C4-2B (cell line): ENCODE results near the gene NPB.

ENCODE experiments used
- ZFX ChIP-seq: fragments of 450-650 bp; IDR thresholded peaks from 2 replicates; pipeline ENCODE4 v1.6.1; 2017
- TF ChIP-seq, protein P1 (sequence below): fragments of 450-650 bp; conservative IDR thresholded peaks from 2 replicates; pipeline ENCODE4 v1.5.1; 2017; ENCODE audit warnings: mild to moderate bottlenecking

- TF ChIP-seq, protein P1, sequence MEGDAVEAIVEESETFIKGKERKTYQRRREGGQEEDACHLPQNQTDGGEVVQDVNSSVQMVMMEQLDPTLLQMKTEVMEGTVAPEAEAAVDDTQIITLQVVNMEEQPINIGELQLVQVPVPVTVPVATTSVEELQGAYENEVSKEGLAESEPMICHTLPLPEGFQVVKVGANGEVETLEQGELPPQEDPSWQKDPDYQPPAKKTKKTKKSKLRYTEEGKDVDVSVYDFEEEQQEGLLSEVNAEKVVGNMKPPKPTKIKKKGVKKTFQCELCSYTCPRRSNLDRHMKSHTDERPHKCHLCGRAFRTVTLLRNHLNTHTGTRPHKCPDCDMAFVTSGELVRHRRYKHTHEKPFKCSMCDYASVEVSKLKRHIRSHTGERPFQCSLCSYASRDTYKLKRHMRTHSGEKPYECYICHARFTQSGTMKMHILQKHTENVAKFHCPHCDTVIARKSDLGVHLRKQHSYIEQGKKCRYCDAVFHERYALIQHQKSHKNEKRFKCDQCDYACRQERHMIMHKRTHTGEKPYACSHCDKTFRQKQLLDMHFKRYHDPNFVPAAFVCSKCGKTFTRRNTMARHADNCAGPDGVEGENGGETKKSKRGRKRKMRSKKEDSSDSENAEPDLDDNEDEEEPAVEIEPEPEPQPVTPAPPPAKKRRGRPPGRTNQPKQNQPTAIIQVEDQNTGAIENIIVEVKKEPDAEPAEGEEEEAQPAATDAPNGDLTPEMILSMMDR, result no peak
- no peak for TF ChIP-seq ZFX
Observed at GRCh38 chr17:81920612-81921536, 18.8 kb downstream of the NPB start.
